Fibroblast of lung (primary cell): ENCODE data around the gene DCD. TPM values are rescaled to one million over a fixed set of nuclear protein-coding genes. Genes with fewer than 3 reads are reported as not detected.
"Not testable (repeated sequence)": the region's sequence is repeated elsewhere in the genome, so short reads cannot be mapped to it uniquely, and the experiment has no call there.

Experiments
- DNase-seq, 2 donors: peaks; one replicate each; pipeline versions ENCODE4 v3.0.0 to v3.0.0-alpha.2; 2010; ENCODE audit warnings: low read depth in 2 of 2
- H2AFZ ChIP-seq: 2 replicates; pipeline ENCODE4 v1.5.1; 2012; ENCODE audit warnings: low read length, control low read depth, inconsistent platforms
- H3K27ac ChIP-seq: 2 replicates; pipeline ENCODE4 v1.5.1; 2011; ENCODE audit warnings: low read length, control low read depth; ENCODE audit not compliant: insufficient read depth
- H3K27me3 ChIP-seq: 2 replicates; pipeline ENCODE4 v1.5.1; 2011; ENCODE audit warnings: mild to moderate bottlenecking, low read length; ENCODE audit not compliant: control insufficient read depth, insufficient read depth
- H3K36me3 ChIP-seq: 2 replicates; pipeline ENCODE4 v1.5.1; 2011; ENCODE audit warnings: low read length; ENCODE audit not compliant: control insufficient read depth, insufficient read depth
- H3K4me1 ChIP-seq: 2 replicates; pipeline ENCODE4 v1.5.1; 2011; ENCODE audit warnings: low read length; ENCODE audit not compliant: control insufficient read depth, insufficient read depth; ENCODE audit errors: extremely low read depth
- H3K4me2 ChIP-seq: 2 replicates; pipeline ENCODE4 v1.5.1; 2011; ENCODE audit warnings: low read length, control low read depth; ENCODE audit not compliant: insufficient read depth; ENCODE audit errors: extremely low read depth
- H3K4me3 ChIP-seq, 4 experiments: fragments of 200-600 bp in 1 of 4; sonication (generic) in 1 of 4; replicated peaks in 1 of 4; 2 replicates each; pipeline ENCODE4 v1.5.1; 2011 to 2016; ENCODE audit warnings: low read length in 4 of 4, low read depth in 3 of 4, mild to moderate bottlenecking in 3 of 4, control low read depth in 2 of 4, inconsistent platforms in 1 of 4, mixed read lengths in 1 of 4; ENCODE audit not compliant: insufficient read depth in 1 of 4; ENCODE audit errors: control extremely low read depth in 1 of 4
- H3K79me2 ChIP-seq: 2 replicates; pipeline ENCODE4 v1.5.1; 2012; ENCODE audit warnings: mild to moderate bottlenecking, low read length, inconsistent platforms; ENCODE audit not compliant: control insufficient read depth, insufficient read depth
- H3K9ac ChIP-seq: 2 replicates; pipeline ENCODE4 v1.5.1; 2011; ENCODE audit warnings: mild to moderate bottlenecking, low read length, control low read depth; ENCODE audit not compliant: insufficient read depth
- H3K9me3 ChIP-seq: 2 replicates; pipeline ENCODE4 v1.5.1; 2012; ENCODE audit warnings: low read depth, low read length; ENCODE audit not compliant: control insufficient read depth, insufficient read depth
- H4K20me1 ChIP-seq: 2 replicates; pipeline ENCODE4 v1.5.1; 2011; ENCODE audit warnings: low read length; ENCODE audit not compliant: control insufficient read depth, insufficient read depth; ENCODE audit errors: extremely low read depth
- CTCF ChIP-seq, 2 donors: IDR thresholded peaks in 1 of 2; conservative IDR thresholded peaks in 1 of 2; 1 replicate in 1 of 2; 2 replicates in 1 of 2; pipeline ENCODE4 v1.5.1; 2011 to 2012; ENCODE audit warnings: low read length in 2 of 2, control low read depth in 1 of 2, inconsistent platforms in 1 of 2, low read depth in 1 of 2, mild to moderate bottlenecking in 1 of 2
- EZH2 ChIP-seq: IDR thresholded peaks from 2 replicates; pipeline ENCODE4 v1.5.1; 2012; ENCODE audit warnings: low read length, control low read depth, mild to moderate bottlenecking; ENCODE audit errors: missing control alignments
- polyA plus RNA-seq, 2 donors: library from polyadenylated mRNA; depleted of rRNA in 1 of 2; stranded (reverse) in 1 of 2; unstranded in 1 of 2; fragments of >200 nt; gene quantifications; 2 replicates each; pipeline ENCODE4 v1.2.1, GENCODE V29; 2011 to 2012; ENCODE audit warnings: missing spikeins in 1 of 2
- total RNA-seq: library from RNA; depleted of rRNA; stranded (reverse); fragments of >200 nt; gene quantifications from 2 replicates; pipeline ENCODE4 v1.2.1, GENCODE V29; 2014

The DCD gene
- total and polyA plus RNA-seq, 2 donors (not counting 1 experiment from before 2014, with no cell fraction given) = not detected

GRCh38 chr12:54649825-54650224, 1.7 kb upstream of the DCD start:
- H3K4me3 ChIP-seq = no peak overlapping the region
- H4K20me1 ChIP-seq = no peaks in the 10 kb centered on the region
- H3K9ac ChIP-seq = no peak overlapping the region
- H3K27me3 ChIP-seq = no peaks in the 10 kb centered on the region
- no peak overlapping the region for H3K27ac ChIP-seq
- H3K9me3 ChIP-seq = no peaks in the 10 kb centered on the region
- TF ChIP-seq EZH2 = no peak
- no peak for TF ChIP-seq CTCF (conservative IDR thresholded peaks at IDR 0.05 in 1 of 2, IDR thresholded peaks at IDR 0.05 in 1 of 2; ENCODE audit: low read depth in 1 of 2, low read length in 2 of 2)
- no peak for DNase-seq
- H3K79me2 ChIP-seq = no peaks in the 10 kb centered on the region
- no peak overlapping the region for H2AFZ ChIP-seq
- no peaks in the 10 kb centered on the region for H3K36me3 ChIP-seq
- no peaks in the 10 kb centered on the region for H3K4me1 ChIP-seq
- no peak overlapping the region for H3K4me2 ChIP-seq

GRCh38 chr12:54641554-54641953, 6.6 kb downstream of the DCD start:
- Histone ChIP-seq H3K79me2 (no peaks in the 10 kb centered on the region), H3K27ac (no peak overlapping the region), H3K27me3 (no peaks in the 10 kb centered on the region), H3K9me3 (no peaks in the 10 kb centered on the region), H3K4me1 (no peaks in the 10 kb centered on the region), H2AFZ (no peak overlapping the region), H3K9ac (no peak overlapping the region), H3K36me3 (no peaks in the 10 kb centered on the region), H4K20me1 (no peaks in the 10 kb centered on the region), H3K4me3 (no peak overlapping the region), H3K4me2 (no peak overlapping the region)
- TF ChIP-seq CTCF (conservative IDR thresholded peaks at IDR 0.05 in 1 of 2, IDR thresholded peaks at IDR 0.05 in 1 of 2; ENCODE audit: low read depth in 1 of 2, low read length in 2 of 2) (no peak), EZH2 (no peak)
- no peak for DNase-seq

- H3K4me1 ChIP-seq = no peaks in the 10 kb centered on the region
- TF ChIP-seq CTCF (conservative IDR thresholded peaks at IDR 0.05 in 1 of 2, IDR thresholded peaks at IDR 0.05 in 1 of 2; ENCODE audit: low read depth in 1 of 2, low read length in 2 of 2) (no peak), EZH2 (no peak)
- no peaks in the 10 kb centered on the region for H3K79me2 ChIP-seq
- H2AFZ ChIP-seq = no peak overlapping the region
- H3K9me3 ChIP-seq = no peaks in the 10 kb centered on the region
- H3K4me3 ChIP-seq = no peak overlapping the region
- no peak overlapping the region for H3K9ac ChIP-seq
- H4K20me1 ChIP-seq = no peaks in the 10 kb centered on the region
- no peak overlapping the region for H3K4me2 ChIP-seq
- no peaks in the 10 kb centered on the region for H3K36me3 ChIP-seq
- DNase-seq = no peak
- no peaks in the 10 kb centered on the region for H3K27me3 ChIP-seq
- no peak overlapping the region for H3K27ac ChIP-seq
Measured at GRCh38 chr12:54641089-54641488, 7.1 kb downstream of the DCD start.

- H3K4me2 ChIP-seq, H4K20me1 ChIP-seq, H3K27me3 ChIP-seq, H3K79me2 ChIP-seq, H3K27ac ChIP-seq, H3K4me1 ChIP-seq, H3K4me3 ChIP-seq, DNase-seq, H3K9me3 ChIP-seq, H3K36me3 ChIP-seq, H2AFZ ChIP-seq, H3K9ac ChIP-seq: not testable (repeated sequence)
Measured at GRCh38 chr12:54639112-54639511, 9.1 kb downstream of the DCD start.
